GM19239 (cell line): ENCODE measurements around the gene DLL1.

Experiments used
- DNase-seq: peaks from one replicate; pipeline ENCODE4 v3.0.0; 2011; ENCODE audit warnings: low spot score; ENCODE audit not compliant: insufficient read length
- FAIRE-seq: peaks from 2 replicates; lab custom pipeline; 2011; peaks lifted over from hg19 to GRCh38; lab: Jason Lieb, UNC

Gene DLL1

DNA sequence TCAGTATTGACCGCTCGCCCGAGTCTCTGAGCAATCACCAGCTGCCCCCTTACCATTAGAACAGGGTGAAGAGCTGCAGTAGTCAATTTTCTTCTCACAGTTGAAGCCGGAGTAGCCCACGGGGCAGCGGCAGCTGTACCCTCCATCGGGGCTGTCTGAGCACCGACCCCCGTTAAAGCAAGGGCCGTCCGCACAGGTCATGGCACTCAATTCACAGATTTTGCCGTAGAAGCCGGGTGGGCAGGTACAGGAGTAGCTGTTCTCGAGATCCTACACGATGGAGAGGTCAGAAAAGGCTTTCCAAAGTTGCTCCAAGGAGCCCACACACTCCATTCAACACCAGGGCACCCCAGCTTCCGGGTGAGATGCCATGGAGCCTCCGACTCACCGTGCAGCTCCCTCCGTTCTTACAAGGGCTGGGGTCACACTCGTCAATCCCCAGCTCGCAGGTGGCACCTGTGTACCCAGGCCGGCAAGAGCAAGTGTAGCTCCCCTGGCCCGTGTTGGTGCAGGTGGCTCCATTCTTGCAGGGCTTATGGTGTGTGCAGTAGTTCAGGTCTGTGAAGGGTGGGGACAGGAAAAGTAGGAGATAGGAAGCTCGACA, 5.9 kb downstream of the DLL1 start:
- no peak for FAIRE-seq

DNA sequence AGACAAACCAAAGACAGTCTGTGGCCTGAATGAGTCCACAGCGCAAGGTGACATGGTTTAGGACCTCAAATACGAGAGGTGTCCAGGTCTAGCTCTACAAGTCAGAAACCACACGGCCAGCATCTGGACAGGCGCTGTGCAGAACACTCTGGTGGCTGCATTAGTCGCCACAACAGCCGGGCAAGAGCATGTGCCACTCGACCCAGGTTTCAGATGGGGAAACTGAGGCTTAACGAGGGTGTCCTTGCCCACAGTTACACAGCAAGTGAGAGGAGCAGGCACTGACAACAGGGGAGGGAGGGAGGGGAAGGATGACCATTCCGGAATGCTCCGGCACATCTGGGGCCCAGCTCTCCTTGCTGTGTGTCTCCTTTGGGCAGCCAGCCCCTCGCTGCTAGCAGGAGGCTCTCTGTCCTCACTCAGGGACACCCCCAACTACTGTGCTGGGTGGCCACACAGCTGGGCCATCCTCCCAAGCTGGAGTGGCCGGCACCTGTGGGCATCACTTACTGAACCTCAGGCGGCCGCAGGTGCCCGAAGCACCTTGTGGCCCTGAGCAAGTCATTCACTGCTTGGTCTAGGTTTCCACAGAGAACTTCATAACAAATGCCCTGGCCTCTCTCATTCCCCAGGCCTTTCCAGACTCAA, 6.6 kb downstream of the DLL1 start:
- FAIRE-seq: no peak

More for the DNA sequence above, 5.9 kb downstream of the DLL1 start:
- DNase-seq: no peak

DNA sequence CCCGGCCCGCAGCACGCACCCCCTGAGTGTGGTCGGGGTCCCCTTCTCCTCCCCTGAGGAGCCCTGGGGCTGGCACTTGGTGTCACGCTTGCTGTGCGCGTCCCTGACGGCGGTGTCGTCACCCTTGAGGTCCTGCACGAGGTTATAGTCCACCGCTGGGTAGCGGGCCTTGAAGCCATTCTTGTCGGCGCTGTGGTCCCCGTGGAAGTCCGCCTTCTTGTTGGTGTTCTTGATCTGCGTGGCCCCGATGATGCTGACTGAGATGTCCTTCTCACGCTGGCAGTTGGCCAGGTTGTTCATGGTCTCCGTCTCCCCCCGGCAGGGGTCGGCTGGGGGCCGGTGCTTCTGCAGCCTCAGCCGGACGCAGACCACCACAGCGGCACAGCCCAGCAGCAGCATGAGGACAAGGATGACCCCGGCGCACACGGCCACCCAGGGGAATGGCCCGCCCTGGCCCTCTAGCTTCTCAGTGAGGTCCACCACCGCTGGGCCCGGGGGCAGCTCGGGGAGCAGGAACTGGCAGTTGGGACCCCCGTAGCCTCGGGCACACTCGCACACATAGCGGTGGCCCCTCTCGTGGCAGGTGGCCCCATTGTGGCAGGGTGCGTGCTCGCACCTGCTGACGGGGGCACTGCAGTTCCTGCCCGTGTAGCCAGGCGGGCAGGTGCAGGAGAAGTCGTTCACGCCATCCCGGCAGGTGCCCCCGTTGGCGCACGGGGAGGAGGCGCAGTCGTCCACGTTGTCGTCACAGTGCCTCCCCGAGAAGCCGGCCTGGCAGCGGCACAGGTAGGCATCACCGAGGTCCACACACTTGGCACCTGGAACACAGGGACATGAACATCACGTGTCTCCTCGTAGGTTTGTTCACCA, 7.4 kb downstream of the DLL1 start:
- FAIRE-seq: no peak

More for the DNA sequence above, 6.6 kb downstream of the DLL1 start:
- no peak for DNase-seq

DNA sequence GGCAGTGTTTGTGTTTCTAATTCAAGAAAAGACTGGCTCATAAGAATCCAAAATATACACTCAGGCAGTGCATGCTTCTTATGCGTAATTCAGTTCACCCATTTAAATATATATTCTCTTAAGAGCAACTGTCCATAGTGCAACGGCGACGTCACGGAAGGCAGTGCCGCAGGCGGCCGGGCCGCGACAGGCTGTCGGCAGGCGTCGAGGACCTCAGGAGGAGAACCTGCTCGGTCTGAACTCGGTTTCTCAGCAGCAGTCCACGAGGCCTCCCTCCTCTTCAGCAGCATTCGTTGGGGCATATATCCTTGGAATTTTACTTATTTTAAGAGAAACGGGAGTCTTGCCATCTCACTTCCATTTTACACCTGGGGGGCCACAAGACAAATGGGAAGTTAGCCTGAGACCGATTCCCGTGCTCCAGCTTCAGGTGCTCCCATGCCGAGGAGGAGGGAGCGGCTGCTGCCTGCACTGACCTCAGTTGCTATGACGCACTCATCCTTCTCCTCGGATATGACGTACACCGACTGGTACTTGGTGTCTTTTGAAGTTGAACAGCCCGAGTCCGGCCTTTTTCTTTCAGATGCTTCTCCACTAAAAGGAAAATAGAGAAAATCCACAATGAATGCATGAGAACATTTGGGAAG, 8.2 kb downstream of the DLL1 start:
- FAIRE-seq: no peak
- DNase-seq: no peak

More for the DNA sequence above, 7.4 kb downstream of the DLL1 start:
- no peak for DNase-seq

DNA sequence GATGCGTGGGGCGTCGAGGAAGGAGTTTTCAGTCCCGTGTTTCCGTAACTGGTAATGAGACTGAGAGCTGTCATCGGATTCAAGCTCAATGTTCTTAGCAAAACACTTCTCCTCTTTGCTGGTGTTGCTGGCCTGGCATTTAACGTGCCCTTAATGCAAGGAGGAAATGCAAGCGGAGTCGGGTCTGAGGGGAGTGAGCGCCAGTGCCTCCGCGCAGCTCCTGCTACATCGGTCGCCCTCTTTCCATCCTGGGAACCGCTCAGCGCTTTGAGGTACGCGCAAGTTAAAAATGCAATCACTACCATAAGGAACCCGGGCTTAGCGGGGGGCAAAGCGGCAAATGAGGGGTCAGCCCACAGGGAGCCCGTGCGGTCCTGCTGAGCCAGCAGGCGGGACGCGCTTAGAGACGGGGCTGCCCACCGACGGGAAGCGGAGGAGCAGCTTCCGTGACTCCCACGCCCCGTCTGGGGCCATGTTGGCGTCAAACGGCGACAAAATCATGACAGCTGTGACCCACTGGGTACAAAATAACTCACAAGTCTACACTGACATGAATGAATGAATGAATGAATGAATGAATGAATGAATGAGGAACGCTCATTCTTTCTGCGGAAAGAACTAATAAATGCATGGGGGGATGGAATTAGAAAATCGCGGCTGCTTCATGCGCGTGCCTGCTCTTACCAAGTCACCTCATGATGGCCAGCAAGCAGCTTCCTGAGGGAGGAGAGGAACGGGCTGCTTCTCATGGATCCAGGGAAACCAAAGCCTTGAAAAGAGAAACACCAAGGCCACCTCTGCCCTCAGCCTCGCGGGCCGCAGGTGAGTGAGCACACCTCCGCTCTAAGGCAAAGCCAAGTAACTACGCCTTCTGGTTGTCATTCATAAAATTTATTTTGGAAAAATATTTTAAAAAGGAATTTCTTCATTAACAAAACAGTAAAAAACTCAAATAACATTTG, 9.3 kb downstream of the DLL1 start:
- FAIRE-seq (no peak), DNase-seq (no peak)

DNA sequence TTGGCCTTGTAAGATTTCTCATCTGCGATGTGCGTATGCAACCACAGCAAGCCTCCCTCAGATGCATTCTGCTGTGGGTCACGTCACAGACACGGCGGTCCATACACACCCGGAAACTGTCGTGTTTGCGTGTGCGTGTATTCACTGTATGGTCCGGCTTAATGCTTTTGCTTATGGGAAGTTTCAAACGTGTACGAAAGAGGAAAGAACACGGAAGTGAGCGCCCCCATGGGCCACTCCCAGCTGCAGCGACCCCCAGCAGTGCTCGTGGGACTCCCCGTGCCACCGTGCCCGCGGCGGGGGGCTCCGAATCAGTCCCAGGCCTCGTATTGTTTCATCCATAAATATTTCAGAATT, 10.2 kb downstream of the DLL1 start:
- no peak for FAIRE-seq
- DNase-seq: no peak

DNA sequence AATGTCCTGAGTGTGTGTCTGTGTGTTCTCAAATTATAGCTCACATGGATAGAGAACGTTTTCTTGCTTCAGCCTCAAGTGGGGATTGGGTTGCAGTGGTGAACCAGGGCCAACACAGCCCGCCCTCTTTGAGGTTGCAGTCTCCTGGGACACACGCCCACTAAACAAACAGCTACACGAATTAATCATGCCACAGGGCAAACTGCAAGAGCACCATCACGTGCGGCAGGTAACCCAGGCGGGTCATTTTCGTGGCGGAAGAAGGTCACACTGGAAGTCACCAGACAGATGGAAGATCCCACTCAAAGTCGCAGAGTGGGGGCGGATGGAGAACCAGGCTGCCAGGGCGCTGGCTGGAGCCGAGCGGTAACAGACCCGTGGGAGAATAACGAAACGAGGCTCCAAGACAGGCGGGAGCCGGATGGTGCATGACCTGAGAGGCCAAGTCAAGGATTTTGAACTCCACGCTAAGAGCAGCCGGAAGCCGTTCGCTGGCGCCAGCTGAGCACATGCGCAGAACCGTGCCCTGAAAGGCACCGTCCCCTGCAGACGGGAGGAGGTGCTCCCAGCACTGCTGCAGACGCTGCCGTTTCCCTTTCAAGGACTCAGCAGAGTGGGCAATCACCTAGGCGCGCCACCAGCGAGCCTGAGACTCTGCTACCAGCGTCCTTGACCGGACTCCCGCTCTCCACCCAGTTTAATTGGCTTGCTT, 10.7 kb downstream of the DLL1 start:
- FAIRE-seq (no peak), DNase-seq (no peak)

DNA sequence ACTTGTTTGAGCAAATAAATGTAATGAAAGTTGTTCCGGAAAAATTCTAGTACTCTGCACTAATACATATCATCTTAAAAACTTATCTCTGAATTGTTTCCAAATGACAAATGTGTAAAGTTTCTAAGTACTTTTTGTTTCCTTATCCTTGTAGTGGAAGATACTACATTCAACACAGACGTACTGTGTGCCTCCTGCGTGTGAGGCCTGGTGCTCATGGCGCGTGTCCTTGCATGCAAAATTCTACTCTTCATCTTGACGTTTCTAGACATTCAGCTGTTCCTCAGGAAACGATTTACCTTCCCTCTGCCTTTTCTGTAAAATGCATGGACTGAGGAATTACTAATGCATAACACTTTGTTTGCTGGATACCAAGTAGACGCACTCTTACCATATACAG, 11.5 kb downstream of the DLL1 start:
- no peak for FAIRE-seq
- DNase-seq: no peak

DNA sequence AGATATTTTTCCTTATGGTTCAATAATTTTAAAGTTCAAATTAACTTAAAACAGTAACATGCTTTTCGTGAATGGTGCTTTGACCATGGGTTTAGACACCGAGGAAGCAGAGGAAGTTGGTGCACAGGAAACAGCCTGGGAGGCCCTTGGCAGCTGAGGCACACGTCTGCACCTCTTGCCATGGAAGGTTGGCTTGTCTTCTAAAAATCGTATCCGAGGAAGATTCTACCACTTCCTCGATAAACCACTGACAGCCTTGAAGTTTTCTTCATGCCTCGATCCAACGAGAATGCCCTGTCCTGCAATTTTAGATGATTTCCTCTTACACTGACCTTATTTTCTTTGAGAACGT, 12.2 kb downstream of the DLL1 start:
- DNase-seq: no peak
- FAIRE-seq: no peak

DNA sequence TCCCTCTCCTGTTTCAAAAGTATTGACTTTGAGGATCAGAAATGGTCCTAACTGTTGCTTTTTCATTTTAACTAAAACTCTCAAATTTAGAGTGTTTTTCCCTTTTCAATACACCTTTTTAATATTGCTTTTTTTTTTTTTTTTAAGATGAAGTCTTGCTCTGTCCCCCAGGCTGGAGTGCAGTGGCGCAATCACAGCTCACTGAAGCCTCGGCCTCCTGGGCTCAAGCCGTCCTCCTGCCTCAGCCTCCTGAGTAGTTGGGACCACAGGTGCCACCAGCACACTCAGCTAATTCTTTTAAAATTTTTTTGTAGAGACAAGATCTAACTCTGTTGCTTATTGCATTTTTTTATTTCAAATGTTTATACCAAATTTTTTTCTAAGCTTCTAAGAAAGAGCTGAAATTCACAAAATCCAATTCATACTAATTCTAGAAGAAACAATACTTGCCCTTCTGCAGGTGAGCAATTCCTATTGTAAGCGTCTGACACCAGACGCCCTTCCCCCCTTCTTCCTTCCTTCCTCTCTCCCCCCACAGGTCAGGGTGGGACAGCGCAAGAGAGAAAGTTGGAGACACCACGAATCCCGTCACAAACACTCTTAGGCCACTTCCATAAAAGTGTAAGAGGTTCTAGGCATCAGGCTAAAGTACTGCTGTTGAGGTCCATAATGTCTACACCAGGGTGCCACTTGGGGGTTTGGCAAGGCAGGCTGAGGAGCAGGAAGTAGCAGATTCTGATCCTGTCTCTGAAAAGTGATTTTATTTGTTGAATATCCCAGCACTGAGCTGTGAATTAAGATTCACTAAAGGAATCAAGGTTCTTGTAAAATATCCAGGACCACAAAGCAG, 12.8 kb downstream of the DLL1 start:
- FAIRE-seq: no peak
- no peak for DNase-seq

DNA sequence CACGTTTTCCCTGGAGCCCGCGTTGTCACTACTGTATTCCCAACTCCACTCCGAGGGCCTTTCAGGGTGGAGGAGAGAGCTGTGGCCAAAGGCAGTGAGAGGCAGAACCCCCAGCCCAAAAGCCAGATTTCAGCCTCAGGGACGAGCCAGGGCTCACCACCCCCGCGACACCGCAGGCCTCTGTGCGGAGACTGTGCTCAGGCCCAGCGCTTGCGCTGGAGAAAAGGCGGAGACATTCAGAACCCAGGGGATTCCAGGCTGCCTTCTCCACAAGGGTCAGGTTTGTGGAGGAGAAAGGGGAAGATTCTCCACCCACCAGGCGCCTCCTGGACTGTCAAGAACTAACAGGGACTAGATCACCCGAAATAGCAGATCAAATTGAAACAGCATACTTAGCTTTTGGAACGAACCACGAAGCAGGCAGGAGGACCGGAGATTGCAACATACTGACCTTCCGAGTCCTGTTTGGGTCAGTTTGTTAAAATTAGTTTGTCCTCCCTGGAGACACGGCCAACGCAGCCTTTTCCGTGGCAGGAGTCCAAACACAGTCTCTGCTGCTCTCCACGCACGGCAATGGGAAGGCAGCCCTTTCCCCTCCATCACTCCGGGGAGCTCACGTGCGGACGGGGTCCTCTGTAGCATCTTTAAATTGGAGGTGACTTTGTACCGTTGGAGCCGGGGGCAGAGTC, 14.4 kb downstream of the DLL1 start:
- DNase-seq (no peak), FAIRE-seq (no peak)

DNA sequence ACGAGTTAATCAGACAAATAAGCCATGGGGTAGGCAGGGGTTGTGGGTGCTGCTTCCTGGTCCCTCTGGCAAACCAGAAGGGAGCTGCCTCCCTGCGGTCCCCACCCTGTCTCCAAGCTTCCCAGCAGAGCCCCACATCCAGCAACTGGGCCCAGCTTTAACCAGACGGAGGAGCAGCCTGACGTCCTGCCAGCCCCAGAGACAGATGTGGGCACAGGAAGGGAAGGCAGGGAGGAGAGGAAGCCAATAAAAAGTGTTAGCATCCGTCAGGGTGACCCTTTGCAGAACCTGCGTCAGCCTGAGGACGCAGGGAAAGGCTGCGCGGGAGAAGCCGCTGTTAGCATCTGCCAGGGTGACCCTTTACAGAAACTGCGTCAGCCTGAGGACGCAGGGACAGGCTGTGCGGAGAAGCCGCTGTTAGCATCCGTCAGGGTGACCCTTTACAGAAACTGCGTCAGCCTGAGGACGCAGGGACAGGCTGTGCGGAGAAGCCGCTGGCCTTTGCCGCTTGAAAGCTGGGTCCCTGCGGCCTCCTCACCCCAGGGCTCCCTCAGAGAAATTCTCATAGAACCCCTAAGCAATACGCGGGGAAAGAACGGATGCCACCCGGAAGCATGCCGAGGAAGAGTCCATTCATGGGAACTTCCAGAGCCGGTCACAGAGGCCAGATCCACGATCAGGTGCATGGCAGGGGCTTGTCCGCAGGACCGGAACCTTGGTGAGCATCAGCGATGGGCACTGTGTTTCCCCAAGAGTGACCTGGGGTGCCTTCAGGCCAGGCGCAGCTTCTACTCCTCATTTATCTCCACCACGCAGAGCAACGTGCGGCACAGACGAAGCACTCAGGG, 15.9 kb downstream of the DLL1 start:
- FAIRE-seq: no peak
- DNase-seq: no peak

DNA sequence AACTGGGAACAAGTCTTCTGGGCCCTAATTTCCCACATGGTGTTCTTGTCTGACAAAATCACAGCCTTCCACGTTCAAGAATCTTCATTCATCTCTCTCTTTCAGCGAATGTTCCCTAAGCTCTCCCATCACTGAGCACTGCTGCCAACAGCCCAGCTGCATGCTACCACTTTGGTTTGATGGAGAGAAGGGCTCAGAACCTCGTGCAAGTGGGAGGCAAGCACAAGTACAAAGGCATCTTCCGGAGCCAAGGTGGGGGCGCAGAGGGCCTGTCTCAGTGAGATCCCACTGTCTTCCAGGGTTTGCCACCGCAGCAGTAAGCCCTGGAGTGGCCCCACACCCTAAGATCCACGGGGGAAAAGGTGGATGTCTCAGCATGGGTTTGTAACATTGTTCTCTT, 17.2 kb downstream of the DLL1 start:
- DNase-seq (no peak), FAIRE-seq (no peak)

DNA sequence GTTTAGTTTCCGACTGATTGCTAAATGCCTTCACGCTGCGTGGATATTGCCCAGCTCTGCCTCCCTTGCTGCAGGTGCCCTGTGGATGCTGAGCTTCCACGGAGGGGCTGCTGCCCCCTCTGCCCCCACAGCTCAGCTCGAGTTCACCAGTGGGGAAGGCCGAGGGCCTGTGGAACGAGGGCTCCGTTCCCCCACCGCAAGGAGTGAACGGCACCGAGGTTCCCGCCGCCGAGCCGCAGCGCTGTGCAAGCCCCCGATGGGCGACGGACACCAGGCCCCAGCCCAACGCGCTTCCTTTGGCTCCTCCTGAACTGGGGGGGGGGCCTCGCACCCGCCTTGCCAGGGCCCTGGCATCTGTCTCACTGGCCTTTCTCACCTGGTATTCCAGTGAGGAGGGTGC, 17.7 kb downstream of the DLL1 start:
- no peak for FAIRE-seq
- no peak for DNase-seq

DNA sequence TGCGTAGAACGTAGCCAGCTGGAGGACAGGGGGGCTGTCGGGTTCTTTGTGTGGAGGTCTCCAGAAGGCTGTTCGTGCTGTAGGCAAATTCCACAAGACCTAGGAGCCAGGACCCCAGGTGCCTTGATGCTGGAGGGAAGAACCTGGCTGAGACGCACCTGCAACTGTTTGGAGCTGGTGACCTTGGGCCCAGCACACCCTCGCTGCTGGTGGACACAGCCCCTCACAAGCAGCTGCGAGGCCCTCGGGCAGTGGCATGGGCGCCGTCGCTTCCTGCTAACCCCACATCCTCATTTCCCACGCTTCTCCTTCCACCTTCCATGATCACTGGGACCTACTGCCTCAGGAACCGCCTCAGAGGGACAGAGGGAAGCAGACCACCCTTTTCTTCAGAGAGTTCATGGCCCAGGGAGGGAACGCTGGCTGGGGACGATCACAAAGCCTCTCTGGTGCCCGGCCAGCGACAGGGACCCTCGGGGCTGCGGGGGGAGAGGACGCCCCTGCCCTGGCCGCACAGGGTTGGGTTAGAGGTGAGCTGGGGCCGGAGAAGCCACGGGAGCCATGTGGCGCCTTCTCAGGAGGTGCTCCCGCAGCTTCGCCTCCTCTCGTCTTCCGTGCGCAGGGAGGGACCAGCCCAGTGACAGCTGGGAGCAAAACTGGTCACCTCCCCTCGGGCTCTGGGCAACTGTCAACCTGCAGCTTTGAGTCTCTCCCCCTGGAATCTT, 18.4 kb downstream of the DLL1 start:
- FAIRE-seq (no peak), DNase-seq (no peak)

DNA sequence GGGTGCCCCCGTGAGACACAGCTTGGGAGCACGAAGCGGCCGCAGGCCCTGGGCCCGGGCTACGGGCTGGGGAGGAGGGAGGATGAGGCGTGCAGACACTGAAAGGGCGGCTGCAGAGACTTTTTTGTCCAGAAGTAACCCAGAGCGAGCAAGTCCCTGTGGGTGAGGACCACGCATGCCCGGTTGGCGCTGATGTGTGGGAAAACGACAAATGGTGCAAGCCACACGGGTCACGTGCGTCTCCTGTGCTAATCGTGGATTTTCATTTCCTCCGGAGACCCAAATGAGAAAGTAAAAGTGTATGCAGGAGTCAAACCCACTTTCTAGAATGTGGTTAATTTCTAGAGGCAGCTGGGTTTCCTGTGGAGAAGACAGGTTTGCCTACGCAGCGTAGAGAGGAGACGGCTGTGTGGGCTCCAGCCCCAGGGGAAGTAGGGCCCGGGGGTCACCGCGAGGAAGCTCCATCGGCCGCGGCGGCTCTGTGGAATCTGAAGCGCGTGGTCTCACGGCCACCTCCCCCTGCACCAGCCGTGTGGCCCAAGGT, 19.0 kb downstream of the DLL1 start:
- peak; percentile 97 for FAIRE-seq
- DNase-seq: peak; percentile 93
